Astrocyte (in vitro differentiated cells and primary cell): ENCODE measurements around the gene FBN1. TPM values are rescaled to one million over a fixed set of nuclear protein-coding genes. Genes with fewer than 3 reads are reported as not detected.

ENCODE experiments used
- DNase-seq: peaks from one replicate; pipeline ENCODE4 v3.0.0-alpha.2; 2010; ENCODE audit warnings: low read depth
- FAIRE-seq: peaks from 2 replicates; lab custom pipeline; 2011; peaks lifted over from hg19 to GRCh38; lab: Jason Lieb, UNC
- H2AFZ ChIP-seq: 2 replicates; pipeline ENCODE4 v1.6.0; 2012; ENCODE audit warnings: low read depth, low read length, inconsistent platforms
- H3K27ac ChIP-seq: 2 replicates; pipeline ENCODE4 v1.5.1; 2011; ENCODE audit warnings: low read depth, low read length, inconsistent platforms
- H3K27me3 ChIP-seq: 2 replicates; pipeline ENCODE4 v1.6.0; 2011; ENCODE audit warnings: low read length, inconsistent platforms; ENCODE audit not compliant: insufficient read depth
- H3K36me3 ChIP-seq: 2 replicates; pipeline ENCODE4 v1.5.1; 2011; ENCODE audit warnings: low read length, inconsistent platforms; ENCODE audit not compliant: insufficient read depth
- H3K4me1 ChIP-seq: 2 replicates; pipeline ENCODE4 v1.5.1; 2011; ENCODE audit warnings: low read length, inconsistent platforms; ENCODE audit not compliant: insufficient read depth
- H3K4me2 ChIP-seq: 2 replicates; pipeline ENCODE4 v1.6.0; 2012; ENCODE audit warnings: low read length, inconsistent platforms
- H3K4me3 ChIP-seq: 2 replicates; pipeline ENCODE4 v1.5.1; 2011; ENCODE audit warnings: low read depth, mild to moderate bottlenecking, low read length, inconsistent platforms; ENCODE audit not compliant: insufficient read depth
- H3K79me2 ChIP-seq: 2 replicates; pipeline ENCODE4 v1.6.0; 2012; ENCODE audit warnings: mild to moderate bottlenecking, low read length, inconsistent platforms; ENCODE audit not compliant: insufficient read depth
- H3K9ac ChIP-seq: 2 replicates; pipeline ENCODE4 v1.6.0; 2012; ENCODE audit warnings: mild to moderate bottlenecking, low read length, inconsistent platforms
- H3K9me3 ChIP-seq: 2 replicates; pipeline ENCODE4 v1.5.1; 2012; ENCODE audit warnings: low read depth, mild to moderate bottlenecking, low read length, inconsistent platforms; ENCODE audit not compliant: insufficient read depth
- H4K20me1 ChIP-seq: 2 replicates; pipeline ENCODE4 v1.6.0; 2012; ENCODE audit warnings: low read length, inconsistent platforms; ENCODE audit not compliant: insufficient read depth
- H3K27ac Mint-ChIP-seq: one replicate; pipeline ENCODE4 v1.8.0; 2021; ENCODE audit warnings: mild to moderate bottlenecking, mixed read lengths; ENCODE audit not compliant: unreplicated experiment
- H3K27me3 Mint-ChIP-seq: one replicate; pipeline ENCODE4 v1.8.0; 2021; ENCODE audit warnings: low read depth, mixed read lengths; ENCODE audit not compliant: unreplicated experiment
- H3K36me3 Mint-ChIP-seq: one replicate; pipeline ENCODE4 v1.8.0; 2021; ENCODE audit warnings: low read depth, mixed read lengths; ENCODE audit not compliant: unreplicated experiment
- H3K4me1 Mint-ChIP-seq: one replicate; pipeline ENCODE4 v1.8.0; 2021; ENCODE audit warnings: low read depth, mixed read lengths; ENCODE audit not compliant: unreplicated experiment
- H3K4me3 Mint-ChIP-seq: one replicate; pipeline ENCODE4 v1.8.0; 2021; ENCODE audit warnings: mild to moderate bottlenecking, moderate library complexity, mixed read lengths; ENCODE audit not compliant: unreplicated experiment
- H3K9me3 Mint-ChIP-seq: one replicate; pipeline ENCODE4 v1.8.0; 2021; ENCODE audit warnings: mild to moderate bottlenecking, mixed read lengths; ENCODE audit not compliant: unreplicated experiment
- EZH2 ChIP-seq: IDR thresholded peaks from 2 replicates; pipeline ENCODE4 v1.6.1; 2012; ENCODE audit warnings: mild to moderate bottlenecking, low read length, inconsistent platforms; ENCODE audit not compliant: insufficient read depth
- total RNA-seq: library from RNA; stranded (reverse); gene quantifications from 2 replicates; pipeline ENCODE4 v1.2.1, GENCODE V29; 2021
- TF ChIP-seq, protein P1 (sequence below): IDR thresholded peaks from 2 replicates; pipeline ENCODE4 v1.5.1; 2011; ENCODE audit warnings: low read depth, mild to moderate bottlenecking, inconsistent platforms, low read length, moderate library complexity; ENCODE audit not compliant: insufficient read depth

Gene FBN1
- total RNA-seq, 1 donor from 2014 or later, result 210 TPM

DNA sequence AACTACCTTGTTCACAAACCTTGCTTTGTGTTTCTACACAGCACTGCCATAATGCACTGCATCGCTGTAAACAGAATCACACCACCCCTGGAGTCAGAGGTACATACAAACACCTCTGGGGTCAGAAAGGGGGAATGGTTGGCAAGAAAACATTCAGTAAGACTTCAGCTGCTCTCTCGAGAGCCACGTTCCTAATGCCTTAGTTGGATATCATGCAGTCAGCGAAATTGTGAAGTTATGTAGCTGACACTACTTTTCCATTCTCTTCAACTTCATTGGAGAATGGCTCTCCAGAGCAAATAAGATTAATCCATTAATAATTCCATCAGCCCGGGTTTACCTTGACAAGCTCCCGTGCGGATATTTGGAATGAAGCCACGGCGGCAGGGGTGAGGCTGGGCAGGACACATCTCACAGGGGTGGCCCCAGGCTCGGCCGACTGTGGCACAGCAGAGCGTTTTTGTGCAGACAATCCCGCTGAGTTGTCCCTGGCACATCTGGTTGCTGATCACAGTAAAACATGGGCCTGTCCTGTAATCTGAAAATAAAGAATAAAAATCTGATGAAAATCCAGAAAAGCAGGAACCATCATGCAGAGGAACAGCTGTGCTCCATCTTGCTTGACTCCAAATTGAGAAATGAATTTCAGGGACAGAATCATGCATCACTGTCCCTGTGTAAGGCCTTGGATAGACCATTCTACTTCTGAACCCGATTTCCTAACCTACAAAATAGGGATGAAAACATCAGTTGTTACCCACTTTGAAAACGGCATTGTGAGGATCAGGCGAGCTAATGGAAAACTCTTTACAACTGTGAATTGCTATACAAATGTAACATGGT is 108.0 kb downstream of the FBN1 start:
- Mint-ChIP-seq H3K27me3 (no peaks in the 10 kb centered on the region), H3K4me1 (peaks cover 19% of the 10 kb centered on the region), H3K4me3 (no peak overlapping the region), H3K27ac (no peak overlapping the region), H3K36me3 (peaks cover 25% of the 10 kb centered on the region), H3K9me3 (no peaks in the 10 kb centered on the region)
- no peak overlapping the region for H3K4me3 ChIP-seq
- no peak overlapping the region for H3K9ac ChIP-seq
- H3K9me3 ChIP-seq, result no peaks in the 10 kb centered on the region
- H3K79me2 ChIP-seq, result peaks cover 78% of the 10 kb centered on the region
- no peak for FAIRE-seq
- H3K4me2 ChIP-seq, result no peak overlapping the region
- no peak overlapping the region for H2AFZ ChIP-seq
- H3K4me1 ChIP-seq, result peaks cover 13% of the 10 kb centered on the region
- TF ChIP-seq EZH2, result no peak
- no peak for DNase-seq
- H3K36me3 ChIP-seq, result peaks cover 50% of the 10 kb centered on the region
- peaks cover 26% of the 10 kb centered on the region for H4K20me1 ChIP-seq
- no peaks in the 10 kb centered on the region for H3K27me3 ChIP-seq
- H3K27ac ChIP-seq, result peak overlapping the region; percentile 5

DNA sequence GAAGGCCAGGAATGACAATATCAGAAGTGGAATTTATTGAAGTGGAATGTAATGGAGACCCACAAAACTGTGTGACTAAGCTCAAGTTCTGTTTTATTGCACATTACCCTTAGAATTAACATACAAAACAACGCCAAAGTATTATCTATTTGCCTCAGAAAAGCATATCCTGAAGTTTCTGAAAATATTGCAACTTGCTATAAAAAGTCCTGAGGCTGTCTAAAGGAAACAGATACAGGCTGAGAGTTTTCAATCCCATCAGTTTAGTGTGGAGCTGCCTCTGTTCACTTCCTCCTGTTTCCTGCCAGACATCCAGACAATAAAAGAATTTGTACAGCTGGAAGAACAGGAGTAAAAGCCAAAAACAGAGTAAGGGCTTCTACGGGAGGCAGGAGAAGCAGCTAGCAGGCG is 108.8 kb downstream of the FBN1 start:
- FAIRE-seq (peak; percentile 13), DNase-seq (peak; percentile 60)
- Mint-ChIP-seq H3K4me3 (no peak overlapping the region), H3K27me3 (no peaks in the 10 kb centered on the region), H3K4me1 (peaks cover 15% of the 10 kb centered on the region), H3K9me3 (no peaks in the 10 kb centered on the region), H3K27ac (peak overlapping the region; percentile 26), H3K36me3 (peaks cover 28% of the 10 kb centered on the region)
- H3K27ac ChIP-seq, result peak overlapping the region; percentile 14
- H2AFZ ChIP-seq, result no peak overlapping the region
- no peak overlapping the region for H3K4me2 ChIP-seq
- no peaks in the 10 kb centered on the region for H3K9me3 ChIP-seq
- H3K79me2 ChIP-seq, result peaks cover 70% of the 10 kb centered on the region
- H3K9ac ChIP-seq, result peak overlapping the region; percentile 11
- no peak overlapping the region for H3K4me3 ChIP-seq
- peaks cover 7% of the 10 kb centered on the region for H3K4me1 ChIP-seq
- peaks cover 18% of the 10 kb centered on the region for H4K20me1 ChIP-seq
- TF ChIP-seq, protein P1, sequence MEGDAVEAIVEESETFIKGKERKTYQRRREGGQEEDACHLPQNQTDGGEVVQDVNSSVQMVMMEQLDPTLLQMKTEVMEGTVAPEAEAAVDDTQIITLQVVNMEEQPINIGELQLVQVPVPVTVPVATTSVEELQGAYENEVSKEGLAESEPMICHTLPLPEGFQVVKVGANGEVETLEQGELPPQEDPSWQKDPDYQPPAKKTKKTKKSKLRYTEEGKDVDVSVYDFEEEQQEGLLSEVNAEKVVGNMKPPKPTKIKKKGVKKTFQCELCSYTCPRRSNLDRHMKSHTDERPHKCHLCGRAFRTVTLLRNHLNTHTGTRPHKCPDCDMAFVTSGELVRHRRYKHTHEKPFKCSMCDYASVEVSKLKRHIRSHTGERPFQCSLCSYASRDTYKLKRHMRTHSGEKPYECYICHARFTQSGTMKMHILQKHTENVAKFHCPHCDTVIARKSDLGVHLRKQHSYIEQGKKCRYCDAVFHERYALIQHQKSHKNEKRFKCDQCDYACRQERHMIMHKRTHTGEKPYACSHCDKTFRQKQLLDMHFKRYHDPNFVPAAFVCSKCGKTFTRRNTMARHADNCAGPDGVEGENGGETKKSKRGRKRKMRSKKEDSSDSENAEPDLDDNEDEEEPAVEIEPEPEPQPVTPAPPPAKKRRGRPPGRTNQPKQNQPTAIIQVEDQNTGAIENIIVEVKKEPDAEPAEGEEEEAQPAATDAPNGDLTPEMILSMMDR, result no peak
- TF ChIP-seq EZH2, result no peak
- H3K36me3 ChIP-seq, result peaks cover 56% of the 10 kb centered on the region
- H3K27me3 ChIP-seq, result no peaks in the 10 kb centered on the region

DNA sequence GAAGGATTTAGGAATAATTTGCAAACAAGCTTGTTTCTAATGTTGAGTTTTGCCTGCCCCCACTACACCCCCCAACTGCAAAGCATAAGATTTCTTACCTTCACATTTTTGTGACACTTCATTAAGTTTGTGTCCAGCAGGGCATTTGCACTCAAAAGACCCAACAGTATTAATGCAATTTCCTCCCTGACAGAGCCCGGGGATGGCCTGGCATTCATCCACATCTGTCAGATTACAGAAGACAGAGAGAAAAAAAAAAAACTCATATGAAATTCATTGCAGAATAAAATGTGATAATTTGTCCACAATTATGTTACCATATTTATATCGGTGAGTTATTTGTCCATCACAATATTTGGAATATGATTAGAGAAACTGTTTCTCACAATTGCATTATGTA is 111.5 kb downstream of the FBN1 start:
- no peak overlapping the region for H3K27ac ChIP-seq
- Mint-ChIP-seq H3K36me3 (peaks cover 37% of the 10 kb centered on the region), H3K27me3 (no peaks in the 10 kb centered on the region), H3K4me3 (no peak overlapping the region), H3K27ac (no peak overlapping the region), H3K9me3 (no peaks in the 10 kb centered on the region), H3K4me1 (peaks cover 6% of the 10 kb centered on the region)
- FAIRE-seq (no peak), DNase-seq (no peak)
- no peak overlapping the region for H2AFZ ChIP-seq
- peaks cover 20% of the 10 kb centered on the region for H4K20me1 ChIP-seq
- H3K9me3 ChIP-seq, result no peaks in the 10 kb centered on the region
- peaks cover 74% of the 10 kb centered on the region for H3K36me3 ChIP-seq
- H3K4me1 ChIP-seq, result no peaks in the 10 kb centered on the region
- H3K79me2 ChIP-seq, result peaks cover 49% of the 10 kb centered on the region
- TF ChIP-seq, protein P1, result no peak
- no peaks in the 10 kb centered on the region for H3K27me3 ChIP-seq
- H3K4me2 ChIP-seq, result no peak overlapping the region
- H3K9ac ChIP-seq, result no peak overlapping the region
- H3K4me3 ChIP-seq, result no peak overlapping the region
